Measurements from ENCODE around the gene FAM131C.
"Not testable (repeated sequence)": the region's sequence is repeated elsewhere in the genome, so short reads cannot be mapped to it uniquely, and the experiment has no call there.

GRCh38 chr1:16058394-16059120 is 14.9 kb downstream of the FAM131C start:
- TF ChIP-seq, protein P1, sequence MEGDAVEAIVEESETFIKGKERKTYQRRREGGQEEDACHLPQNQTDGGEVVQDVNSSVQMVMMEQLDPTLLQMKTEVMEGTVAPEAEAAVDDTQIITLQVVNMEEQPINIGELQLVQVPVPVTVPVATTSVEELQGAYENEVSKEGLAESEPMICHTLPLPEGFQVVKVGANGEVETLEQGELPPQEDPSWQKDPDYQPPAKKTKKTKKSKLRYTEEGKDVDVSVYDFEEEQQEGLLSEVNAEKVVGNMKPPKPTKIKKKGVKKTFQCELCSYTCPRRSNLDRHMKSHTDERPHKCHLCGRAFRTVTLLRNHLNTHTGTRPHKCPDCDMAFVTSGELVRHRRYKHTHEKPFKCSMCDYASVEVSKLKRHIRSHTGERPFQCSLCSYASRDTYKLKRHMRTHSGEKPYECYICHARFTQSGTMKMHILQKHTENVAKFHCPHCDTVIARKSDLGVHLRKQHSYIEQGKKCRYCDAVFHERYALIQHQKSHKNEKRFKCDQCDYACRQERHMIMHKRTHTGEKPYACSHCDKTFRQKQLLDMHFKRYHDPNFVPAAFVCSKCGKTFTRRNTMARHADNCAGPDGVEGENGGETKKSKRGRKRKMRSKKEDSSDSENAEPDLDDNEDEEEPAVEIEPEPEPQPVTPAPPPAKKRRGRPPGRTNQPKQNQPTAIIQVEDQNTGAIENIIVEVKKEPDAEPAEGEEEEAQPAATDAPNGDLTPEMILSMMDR (IDR thresholded peaks at IDR 0.05) = not testable (repeated sequence)
- not testable (repeated sequence) for TF ChIP-seq POLR2AphosphoS5 (IDR thresholded peaks at IDR 0.05)

Data from prostate gland (tissue), 2 donors.